ENCODE data around the gene TBL2. TPM values are rescaled to one million over a fixed set of nuclear protein-coding genes. Genes with fewer than 3 reads are reported as not detected.
"Not testable (repeated sequence)": the region's sequence is repeated elsewhere in the genome, so short reads cannot be mapped to it uniquely, and the experiment has no call there.

The TBL2 gene
- total RNA-seq, 1 donor from 2014 or later, result 52.9 TPM

DNA sequence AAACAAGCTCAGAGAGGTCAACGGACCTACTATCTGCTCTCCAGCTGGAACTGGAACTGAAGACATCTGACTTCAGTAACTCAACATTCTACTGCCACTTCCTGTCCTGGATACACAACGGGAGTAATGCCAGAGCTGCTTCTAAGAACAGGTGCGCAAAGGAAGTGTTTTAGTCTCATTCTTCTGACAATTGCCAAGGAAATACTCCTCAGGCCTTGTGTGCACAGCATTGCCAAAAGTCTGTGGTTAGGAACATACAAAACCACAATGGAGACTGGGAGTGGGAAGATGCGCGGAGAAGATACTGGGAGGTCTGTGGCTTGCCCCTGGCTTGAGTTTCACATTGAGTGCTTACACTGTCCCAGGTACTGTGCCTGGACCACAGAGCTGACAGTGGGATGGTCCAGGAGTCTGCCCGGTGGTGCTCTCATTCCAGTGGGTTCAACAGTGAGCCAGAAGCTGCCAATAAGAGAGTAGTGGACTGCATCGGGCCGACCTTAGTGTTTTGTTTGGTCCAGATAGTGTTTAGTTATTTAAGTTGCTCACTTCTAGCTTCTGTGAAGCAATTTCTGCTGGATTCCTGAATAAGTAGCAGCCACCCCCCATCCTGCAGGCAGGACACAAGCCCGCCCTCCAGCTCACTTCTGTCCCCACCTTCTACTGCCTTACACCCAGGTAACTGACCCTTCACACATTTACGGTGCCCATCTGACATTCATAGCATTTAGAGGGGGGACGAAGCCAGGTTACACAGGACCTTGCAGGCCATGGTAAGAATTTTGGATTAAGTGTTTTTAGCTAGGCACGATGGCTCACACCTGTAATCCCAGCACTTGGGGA is 10.3 kb downstream of the TBL2 start:
- intact Hi-C loops (cut with DNase I), result no loop called here
- H3K27ac ChIP-seq, result no peak overlapping the region
- no peak for DNase-seq (ENCODE audit: low spot score in 2 of 2)
- no peaks in the 10 kb centered on the region for H3K4me1 ChIP-seq
- H3K36me3 ChIP-seq, result peaks cover 32 to 39% of the 10 kb centered on the region in 2 donors
- no peak overlapping the region for H3K4me3 ChIP-seq
- no peak for TF ChIP-seq CTCF (IDR thresholded peaks at IDR 0.05)
- no peaks in the 10 kb centered on the region for H3K27me3 ChIP-seq
- no peaks in the 10 kb centered on the region for H3K9me3 ChIP-seq

GRCh38 chr7:73567140-73567539 is 11.2 kb downstream of the TBL2 start:
- H3K4me3 ChIP-seq, result no peak overlapping the region
- intact Hi-C loops (cut with DNase I), result no loop called here
- H3K9me3 ChIP-seq, result no peaks in the 10 kb centered on the region
- TF ChIP-seq CTCF (IDR thresholded peaks at IDR 0.05), result no peak
- no peak overlapping the region for H3K27ac ChIP-seq
- no peaks in the 10 kb centered on the region for H3K4me1 ChIP-seq
- no peaks in the 10 kb centered on the region for H3K27me3 ChIP-seq
- no peak for DNase-seq (ENCODE audit: low spot score in 2 of 2)
- peaks cover 22 to 30% of the 10 kb centered on the region in 2 donors for H3K36me3 ChIP-seq

DNA sequence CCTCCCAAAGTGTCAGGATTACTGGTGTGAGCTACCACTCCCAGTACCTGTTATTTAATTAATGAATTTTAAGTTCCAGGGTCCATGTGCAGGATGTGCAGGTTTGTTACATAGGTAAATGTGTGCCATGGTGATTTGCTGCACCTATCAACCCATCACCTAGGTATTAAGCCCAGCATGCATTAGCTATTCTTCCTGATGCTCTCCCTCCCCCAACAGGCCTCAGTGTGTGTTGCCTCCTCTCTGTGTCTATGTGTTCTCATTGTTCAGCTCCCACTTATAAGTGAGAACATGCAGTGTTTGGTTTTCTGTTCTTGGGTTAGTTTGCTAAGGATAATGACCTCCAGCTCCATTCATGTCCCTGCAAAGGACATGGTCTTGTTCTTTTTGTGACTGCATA is 11.9 kb downstream of the TBL2 start:
- H3K27ac ChIP-seq; H3K27me3 ChIP-seq; DNase-seq (ENCODE audit: low spot score in 2 of 2); H3K9me3 ChIP-seq; intact Hi-C loops (cut with DNase I); H3K4me1 ChIP-seq: not testable (repeated sequence)
- Histone ChIP-seq H3K36me3 (peaks cover 15 to 22% of the 10 kb centered on the region in 2 donors), H3K4me3 (peak overlapping the region in 1 of 2 donors; percentile 16)

DNA sequence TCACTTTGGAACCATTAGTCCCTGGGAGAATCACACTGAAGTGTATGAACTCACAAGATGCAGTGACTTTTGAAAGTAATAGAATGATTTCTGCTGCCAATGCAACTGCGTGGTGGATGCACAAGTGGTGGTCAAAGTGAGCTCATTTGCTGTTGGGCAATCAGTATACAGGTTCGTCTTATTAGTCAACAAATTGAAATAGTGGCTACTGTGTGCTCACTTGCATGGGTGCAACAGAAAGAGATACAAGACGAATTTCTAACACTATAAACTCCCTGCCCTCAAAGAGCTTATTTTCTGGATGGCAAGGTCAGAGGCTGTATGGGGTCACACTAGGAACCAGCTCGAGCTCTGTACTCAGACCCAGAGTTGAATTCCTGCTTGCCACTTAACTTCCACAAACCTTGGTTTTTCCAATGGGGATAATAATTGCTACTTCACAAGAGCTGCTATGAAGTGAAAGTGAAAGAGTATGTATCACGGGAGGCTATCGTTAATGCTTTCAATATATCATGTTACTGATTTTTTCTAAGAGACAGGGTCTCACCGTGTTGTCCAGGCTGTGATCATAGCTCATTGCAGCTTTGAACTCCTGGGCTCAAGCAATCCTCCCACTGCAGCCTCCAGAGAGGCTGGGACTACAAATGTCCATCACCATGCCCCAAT is 12.6 kb downstream of the TBL2 start:
- H3K27ac ChIP-seq, result no peak overlapping the region
- H3K4me3 ChIP-seq, result peak overlapping the region in 1 of 2 donors; percentile 16
- DNase-seq (ENCODE audit: low spot score in 2 of 2), result no peak
- intact Hi-C loops (cut with DNase I), result no loop called here
- H3K27me3 ChIP-seq, result no peaks in the 10 kb centered on the region
- no peak for TF ChIP-seq CTCF (IDR thresholded peaks at IDR 0.05)
- H3K9me3 ChIP-seq, result no peaks in the 10 kb centered on the region
- no peaks in the 10 kb centered on the region for H3K4me1 ChIP-seq
- H3K36me3 ChIP-seq, result peaks cover 9 to 16% of the 10 kb centered on the region in 2 donors

DNA sequence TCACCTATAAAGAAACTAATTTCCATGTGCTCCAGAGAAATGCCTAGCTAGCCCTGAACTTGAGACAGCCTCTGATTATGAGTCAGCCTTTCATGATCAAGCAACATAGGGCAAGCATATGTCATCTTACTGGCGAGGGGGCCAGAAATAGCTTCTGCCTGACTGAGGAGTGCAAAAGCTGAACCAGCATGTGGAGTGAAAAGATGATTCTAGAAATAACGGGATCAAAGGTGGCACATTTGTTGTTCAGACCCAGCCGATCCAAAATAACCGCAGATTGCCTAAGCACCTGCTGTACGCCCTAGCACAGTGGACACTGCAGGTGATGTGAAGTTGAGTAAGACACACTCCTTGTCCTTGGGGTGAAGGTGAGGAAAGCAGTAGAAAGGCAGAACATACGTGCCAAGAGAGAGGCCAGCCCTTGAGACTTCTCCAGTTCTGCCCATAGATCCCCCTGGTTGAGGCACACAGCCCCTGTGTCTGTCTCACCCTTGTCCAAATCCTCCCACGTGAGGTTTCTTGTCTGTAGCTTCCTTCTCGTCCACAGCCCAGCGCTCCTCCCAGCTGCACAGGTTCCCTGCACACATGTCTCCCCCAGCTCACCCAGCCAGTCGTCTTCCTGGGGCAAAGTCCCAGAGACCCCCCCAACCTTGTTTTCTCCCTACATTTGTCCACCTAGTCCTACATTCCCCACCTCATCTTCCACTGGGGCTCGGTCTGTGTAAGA is 18.1 kb downstream of the TBL2 start:
- DNase-seq (ENCODE audit: low spot score in 2 of 2), result no peak
- no peak overlapping the region for H3K4me3 ChIP-seq
- H3K4me1 ChIP-seq, result peaks cover 3 to 10% of the 10 kb centered on the region in 2 donors
- H3K27ac ChIP-seq, result no peak overlapping the region
- H3K36me3 ChIP-seq, result no peaks in the 10 kb centered on the region
- intact Hi-C loops (cut with DNase I), result no loop called here
- H3K27me3 ChIP-seq, result no peaks in the 10 kb centered on the region
- no peaks in the 10 kb centered on the region for H3K9me3 ChIP-seq
- TF ChIP-seq CTCF (IDR thresholded peaks at IDR 0.05), result no peak

Data from ascending aorta (tissue), 2 donors.